ENCODE results near the gene OR6J1.

OR6J1 gene

DNA sequence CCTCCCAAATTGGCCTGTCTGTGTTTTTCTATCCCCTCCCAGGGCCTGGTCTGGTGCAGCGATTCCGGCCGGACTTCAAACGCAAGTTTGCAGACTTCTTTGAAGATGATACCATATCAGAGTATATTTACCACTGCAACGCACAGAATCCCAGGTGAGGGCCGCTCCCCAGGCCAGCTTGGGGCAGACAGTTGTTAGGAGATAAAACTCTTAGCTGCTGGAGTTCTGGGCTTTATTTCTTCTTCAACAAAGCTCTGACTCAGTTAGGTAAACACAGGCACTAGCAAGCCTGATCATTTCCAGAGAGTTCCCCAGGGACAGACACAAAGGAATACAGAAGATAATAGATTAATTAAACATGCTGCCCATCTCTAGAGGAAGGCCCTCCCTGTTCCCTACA, 37.8 kb downstream of the OR6J1 start:
- DNase-seq (ENCODE audit: low spot score): no peak

DNA sequence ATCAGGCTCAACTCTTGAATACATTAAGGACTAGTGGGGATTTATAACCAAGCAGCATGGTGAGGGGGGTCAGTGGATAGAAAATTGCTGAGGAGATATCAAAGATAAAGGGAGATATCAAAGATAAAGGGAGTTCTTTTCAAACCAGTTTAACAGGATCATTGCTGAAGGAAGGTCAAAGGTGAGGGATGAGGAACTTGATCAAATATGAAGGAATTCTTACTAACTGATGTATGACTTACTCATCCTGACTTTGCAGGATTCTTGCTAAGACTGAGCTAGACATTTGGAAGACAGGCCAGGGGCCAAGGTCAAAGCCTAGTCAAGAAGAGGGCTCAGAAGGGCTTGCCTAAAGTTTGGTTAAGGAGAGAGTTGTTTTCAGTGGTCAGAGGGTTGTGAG, 41.3 kb downstream of the OR6J1 start:
- no peak for DNase-seq (ENCODE audit: low spot score)

DNA sequence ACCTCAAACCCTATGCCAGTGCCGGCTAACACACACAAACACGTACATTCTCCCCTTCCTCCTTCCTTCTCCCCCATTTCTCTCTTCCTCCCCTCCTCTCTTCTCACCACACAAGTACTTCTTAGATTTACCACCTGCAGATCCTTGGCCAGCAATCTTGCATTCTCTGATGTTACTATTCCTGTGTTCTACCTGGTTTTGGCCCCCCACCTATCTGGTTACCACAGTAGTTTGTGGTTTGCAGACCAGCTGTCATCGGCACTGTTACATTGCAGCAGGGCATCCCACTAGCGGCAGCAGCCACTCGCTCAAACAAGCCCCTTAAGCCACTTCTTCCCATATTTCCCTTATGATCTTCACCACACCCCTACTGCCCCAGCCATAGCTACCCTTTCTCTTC, 42.2 kb downstream of the OR6J1 start:
- DNase-seq (ENCODE audit: low spot score): no peak

DNA sequence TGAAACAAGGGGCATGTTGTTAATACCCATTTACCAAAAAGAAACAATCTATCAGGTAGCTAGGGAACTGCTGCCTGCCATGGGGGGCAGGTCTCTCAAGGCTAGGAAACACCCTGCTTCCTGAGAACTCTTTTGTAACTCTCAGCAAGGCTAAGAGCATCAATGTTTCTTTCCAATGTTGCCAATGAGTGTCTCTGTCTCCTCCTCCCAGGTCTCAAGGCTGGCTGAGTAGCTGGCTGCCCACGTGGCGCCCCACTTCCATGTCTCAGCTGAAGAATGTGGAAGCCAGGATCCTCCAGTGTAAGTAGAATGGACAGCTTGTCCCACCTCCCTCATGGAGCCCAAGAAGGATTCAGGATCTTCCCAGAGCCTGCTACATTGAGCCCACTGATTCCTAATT, 42.7 kb downstream of the OR6J1 start:
- DNase-seq (ENCODE audit: low spot score): no peak

DNA sequence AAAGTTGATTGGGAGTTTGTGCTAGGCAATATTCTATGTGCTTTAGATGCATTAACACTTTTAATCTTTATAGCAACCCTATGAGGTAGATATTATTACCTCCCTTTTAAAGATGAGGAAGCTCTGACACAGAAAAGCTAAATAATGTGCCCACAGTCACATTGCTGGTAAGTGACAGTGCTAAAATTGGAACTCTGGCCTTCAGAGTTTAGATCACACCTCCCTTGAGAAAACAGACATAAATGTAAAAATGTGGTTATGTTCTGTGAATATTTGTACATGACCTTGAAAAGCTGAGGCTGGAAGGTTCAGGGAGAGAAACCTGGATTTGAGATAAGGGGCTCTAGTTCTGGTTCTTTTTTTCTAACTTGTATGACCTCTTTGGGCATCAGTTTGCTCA, 44.1 kb downstream of the OR6J1 start:
- DNase-seq (ENCODE audit: low spot score): no peak

DNA sequence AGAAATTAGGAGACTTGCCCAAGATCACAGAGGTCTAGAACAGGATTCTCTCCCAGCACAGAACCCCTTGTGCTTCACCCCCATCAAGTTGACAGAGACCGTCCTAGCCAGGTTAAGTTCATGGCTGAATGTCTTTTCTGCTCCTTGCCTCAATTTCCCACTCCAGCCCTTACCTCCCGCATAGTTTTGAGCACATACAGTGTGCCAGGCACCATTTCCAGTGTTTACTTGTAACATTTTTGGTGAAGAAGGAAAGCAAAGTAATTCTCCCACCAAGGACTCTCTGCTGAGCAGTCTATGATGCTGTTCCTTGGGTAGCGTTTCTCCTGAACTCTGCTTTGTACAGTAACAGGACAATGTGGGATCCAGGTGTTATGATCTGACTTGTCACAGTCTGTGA, 44.8 kb downstream of the OR6J1 start:
- no peak for DNase-seq (ENCODE audit: low spot score)

DNA sequence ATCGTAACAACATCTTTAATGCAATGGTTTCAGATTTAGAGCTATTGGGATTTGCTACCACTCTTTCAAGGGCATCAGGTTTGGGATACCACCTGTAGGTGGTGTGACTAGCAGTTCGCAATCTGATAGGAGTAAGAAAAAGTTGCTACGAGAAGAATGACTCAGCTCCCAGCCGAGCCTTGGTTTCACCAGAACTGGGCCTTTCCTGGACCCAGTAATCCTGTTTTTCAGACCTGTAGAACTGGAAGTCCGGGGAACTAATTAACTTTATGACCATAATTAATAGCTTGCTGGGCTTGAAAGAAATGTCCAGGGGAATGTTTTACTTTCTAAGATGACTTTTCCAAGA, 45.3 kb downstream of the OR6J1 start:
- DNase-seq (ENCODE audit: low spot score): peak; percentile 78

DNA sequence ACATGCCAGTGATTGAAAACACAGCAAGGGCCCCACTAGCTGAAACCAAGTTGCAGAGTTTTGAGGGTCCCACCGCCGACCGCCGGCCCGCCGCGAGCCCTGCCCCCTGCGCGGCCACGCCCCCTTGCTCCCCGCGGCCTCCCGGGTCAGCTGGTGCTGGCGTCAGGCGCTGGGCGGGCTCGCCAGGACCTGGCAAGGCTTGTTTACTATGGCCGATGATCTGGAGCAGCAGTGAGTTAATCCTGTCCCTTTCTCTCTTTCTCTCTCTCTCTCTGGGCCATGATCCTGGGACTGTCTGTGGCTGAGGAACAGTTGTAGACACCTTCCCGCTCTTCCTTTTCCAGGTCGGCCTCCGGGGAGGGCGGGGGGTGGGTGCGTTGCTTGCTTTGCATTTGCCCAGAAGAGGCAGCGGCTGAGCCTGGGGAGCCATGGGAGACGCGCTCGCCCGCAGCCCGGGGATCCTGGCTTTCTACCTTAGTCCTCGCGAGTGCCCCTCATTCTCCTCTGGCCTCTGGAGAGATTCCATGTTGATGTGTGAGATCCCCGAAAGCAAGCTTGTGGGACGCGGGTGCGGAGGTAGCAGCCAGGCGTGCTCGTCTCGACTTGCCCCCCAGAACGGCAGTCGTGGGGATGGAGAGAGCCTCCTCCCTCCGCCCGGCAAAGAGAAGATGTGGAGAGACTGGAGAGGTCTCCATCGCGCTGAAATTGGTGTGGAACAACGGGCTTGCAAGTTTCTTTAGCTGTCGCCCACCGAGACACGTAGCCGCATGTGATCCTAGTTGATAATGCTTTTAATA, 45.9 kb downstream of the OR6J1 start, which contains the start of gene ABHD4:
Gene ABHD4 (plus strand): TSS at position 202 of the 797 bp plus-strand sequence. CDS start 7 bp downstream, at position 209.
- DNase-seq (ENCODE audit: low spot score): peak; percentile 78

DNA sequence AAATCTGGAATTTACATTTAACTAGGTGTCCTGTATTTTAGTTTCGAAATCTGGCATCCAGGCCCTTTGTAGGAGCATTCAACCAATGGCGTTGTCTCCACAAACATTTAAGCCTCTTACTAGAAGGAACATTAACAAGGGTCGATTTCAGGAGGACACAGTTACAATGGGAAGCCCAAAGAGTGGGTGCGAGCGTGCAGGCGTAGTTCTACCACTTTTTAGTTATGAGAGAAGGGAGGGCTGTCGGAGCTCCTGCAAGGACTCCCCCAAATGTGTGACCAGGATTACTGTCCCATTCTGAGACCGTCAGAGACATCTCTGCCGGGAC, 46.4 kb downstream of the OR6J1 start:
- DNase-seq (ENCODE audit: low spot score): no peak

DNA sequence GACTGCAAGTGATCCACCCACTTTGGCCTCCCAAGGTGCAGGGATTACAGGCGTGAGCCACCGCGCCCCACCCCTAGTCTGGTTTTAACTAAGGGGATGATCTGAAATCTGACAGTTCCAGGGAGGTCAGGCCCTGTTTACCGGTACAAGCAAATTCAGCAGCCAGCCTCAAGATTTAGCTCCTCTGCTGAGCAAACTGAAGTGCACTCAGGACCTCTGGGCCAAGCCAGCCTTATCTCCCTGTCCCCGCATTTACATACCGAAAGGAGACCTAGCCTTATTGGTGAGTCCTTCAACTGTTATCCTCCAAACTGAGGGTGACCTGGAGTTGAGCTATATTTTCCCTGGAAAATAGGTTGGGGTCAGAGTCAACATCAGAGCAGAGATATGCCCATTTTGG, 46.9 kb downstream of the OR6J1 start:
- no peak for DNase-seq (ENCODE audit: low spot score)

DNA sequence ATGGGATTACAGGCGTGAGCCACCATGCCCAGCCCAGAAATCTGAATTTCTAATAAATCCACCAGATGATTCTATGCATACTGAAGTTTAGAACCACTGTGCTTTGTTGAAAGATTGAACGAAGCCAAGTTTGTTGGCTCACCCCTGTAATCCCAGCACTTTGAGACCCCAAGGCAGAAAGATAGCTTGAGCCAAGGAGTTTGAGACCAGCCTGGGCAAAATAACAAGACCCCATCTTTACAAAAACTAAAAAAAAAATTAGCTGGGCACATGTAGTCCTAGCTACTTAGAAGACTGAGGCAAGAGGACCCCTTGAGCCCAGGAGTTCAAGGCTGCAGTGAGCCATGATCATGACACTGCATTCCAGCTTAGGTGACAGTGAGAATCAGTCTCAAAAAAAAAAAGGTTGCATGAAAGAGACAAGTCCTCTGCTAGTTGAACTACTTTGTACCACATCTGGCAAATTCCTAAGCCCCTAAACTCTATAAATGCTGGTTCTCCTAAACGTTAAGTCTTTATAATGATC, 47.7 kb downstream of the OR6J1 start:
- no peak for DNase-seq (ENCODE audit: low spot score)

DNA sequence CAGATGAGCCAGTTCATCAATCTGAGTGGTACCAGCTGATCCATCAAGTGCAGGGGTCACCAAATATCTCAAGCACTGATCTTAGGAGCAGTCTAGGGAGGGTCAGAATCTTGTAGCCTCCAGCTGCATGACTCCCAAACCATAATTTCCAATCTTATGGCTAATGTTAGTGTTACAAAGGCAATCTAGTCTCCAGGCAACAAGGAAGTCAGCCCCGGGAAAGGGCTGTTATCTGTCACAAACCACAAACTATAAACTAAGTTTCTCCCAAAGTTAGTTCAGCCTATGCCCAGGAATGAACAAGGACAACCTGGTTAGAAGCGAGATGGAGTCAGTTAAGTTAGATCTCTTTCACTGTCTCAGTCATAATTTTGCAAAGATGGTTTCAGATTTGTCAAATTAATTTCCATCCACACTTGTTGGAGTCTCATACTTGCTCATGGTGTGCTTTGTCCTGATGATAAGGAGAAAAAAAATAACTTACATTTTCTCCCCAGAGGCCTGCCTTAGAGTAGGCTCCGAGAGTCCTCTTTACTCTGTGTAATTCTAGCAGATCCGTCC, 49.9 kb downstream of the OR6J1 start:
- no peak for DNase-seq (ENCODE audit: low spot score)

DNA sequence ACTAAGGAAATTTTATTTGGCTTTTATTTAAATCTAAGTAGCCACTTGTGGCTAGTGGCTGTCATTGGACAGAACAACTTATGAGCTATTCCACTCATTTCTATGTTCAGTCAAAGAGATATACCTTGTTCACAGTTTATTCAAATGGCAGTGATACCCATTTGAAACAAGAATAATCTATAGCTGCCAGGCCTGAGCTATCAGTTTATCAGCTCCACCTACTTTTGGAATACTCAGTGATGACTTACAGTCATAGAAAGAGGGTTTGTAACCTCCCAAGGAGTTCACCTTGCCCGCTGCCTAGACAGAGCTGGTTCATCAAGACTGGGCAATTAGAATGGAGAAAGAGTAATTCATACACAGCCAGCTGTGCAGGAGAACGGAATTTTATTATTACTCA, 50.6 kb downstream of the OR6J1 start:
- DNase-seq (ENCODE audit: low spot score): peak; percentile 52

DNA sequence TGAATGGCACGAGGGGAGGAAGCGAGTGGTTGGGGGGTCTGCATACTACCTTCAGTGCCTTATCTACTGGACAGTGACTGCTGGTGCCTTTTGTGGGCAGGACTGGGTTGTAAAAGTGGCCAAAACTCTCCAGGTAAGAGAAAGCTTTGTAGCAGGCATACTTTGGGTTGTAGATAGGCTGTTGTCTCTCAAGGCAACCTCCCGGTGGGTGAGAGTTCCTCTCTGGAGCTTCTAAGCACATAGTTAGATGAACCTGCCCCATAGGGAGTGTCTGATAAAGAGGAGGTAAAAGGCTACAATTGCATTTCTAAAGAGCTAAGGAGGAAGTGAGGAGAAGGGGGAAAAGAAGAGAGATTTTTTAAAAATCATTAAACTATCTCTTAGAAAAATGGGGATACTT, 51.0 kb downstream of the OR6J1 start:
- no peak for DNase-seq (ENCODE audit: low spot score)

DNA sequence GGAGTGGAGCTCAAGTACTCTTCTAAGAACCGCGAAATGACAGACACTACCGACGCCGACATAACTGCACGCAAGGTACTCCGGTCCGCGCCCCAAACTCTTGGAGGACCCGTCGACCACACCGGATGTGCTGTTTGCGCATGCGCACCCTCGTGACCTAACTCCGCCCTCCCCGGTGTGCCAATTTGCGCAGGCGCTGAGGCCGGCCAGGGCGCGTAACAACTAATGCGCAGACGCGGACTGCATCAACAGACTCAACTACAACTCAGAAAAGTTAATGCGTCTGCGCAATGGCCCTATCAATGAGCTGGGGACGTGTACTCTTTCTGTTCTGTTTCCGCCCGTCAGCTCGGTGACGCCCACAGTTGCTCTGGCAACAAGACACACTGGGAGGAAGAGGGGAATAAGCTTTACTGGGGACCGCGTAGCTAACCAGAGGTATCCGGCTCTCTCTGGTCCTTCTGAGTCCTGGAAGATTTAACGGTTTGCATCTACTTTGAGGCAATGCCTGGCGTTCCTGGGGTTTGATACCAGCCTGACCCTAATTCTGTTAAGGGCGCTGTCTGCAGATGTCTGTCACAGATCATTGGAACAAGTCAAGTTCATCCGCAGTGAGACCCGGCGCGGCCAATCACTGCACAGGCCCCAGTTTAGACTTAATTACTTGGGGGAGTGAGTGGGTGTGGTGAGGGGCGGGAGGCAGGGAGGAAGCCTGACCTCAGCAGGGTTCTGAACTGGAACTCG, 54.9 kb downstream of the OR6J1 start, which contains the start of gene DAD1:
Gene DAD1 (minus strand): TSS at position 129 of the 744 bp plus-strand sequence. CDS start 67 bp downstream, at position 62.
- peak; percentile 100 for DNase-seq (ENCODE audit: low spot score)

DNA sequence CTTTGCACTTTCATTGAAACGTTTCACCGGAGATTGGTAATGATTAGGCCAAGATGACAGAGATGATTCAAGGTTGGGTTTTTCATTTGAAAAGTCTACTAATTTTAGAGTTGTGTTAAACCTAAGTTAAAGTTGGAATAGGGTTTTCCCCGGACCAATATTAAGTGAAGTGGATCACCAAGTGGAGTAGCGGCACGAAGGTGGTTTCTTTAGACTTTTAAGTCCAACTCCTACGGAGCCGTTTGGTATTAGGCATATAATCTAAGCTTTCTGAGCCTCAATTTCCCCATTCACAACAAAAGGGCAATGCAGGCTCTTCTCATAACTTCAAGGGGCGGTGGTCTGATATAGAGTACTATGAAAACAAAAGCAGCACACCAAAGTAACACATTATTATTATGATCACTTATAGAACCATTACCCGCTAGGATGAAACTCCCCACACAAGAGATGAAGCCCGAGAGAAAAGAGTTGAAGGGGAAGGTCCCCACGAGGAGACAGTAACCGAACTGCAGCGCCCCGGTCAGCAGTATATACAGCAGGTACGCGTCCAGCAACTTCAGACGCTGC, 55.5 kb downstream of the OR6J1 start:
- DNase-seq (ENCODE audit: low spot score): no peak

DNA sequence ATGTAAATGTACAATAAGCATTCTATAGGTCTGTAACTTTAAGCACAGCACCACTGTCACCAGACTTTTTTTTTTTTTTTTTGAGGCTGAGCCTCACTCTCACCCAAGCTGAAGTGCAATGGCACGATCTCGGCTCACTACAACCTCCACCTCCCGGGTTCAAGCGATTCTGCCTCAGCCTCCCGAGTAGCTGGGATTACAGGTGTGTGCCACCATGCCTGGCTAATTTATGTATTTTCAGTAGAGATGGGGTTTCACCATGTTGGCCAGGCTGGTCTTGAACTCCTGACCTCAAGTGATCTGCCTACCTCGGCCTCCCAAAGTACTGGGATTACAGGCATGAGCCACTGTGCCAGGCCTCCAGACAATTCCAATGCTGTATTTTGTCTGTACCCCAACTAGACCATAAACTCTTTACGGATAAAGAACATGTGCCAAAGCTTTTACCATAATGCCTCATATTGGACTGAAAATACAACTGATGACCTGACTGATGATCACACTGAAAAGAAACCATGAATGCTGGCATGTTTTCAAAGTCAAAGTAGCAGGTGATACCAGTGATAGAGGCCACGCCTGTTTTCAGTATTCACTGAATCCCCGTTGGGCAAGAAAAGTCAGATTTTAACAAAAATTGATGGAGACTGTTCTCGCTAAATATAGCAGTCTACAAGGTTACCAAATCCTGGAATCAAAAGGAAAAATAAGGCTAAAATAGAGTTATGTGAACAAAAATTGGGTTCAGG, 56.3 kb downstream of the OR6J1 start:
- DNase-seq (ENCODE audit: low spot score): peak; percentile 76

DNA sequence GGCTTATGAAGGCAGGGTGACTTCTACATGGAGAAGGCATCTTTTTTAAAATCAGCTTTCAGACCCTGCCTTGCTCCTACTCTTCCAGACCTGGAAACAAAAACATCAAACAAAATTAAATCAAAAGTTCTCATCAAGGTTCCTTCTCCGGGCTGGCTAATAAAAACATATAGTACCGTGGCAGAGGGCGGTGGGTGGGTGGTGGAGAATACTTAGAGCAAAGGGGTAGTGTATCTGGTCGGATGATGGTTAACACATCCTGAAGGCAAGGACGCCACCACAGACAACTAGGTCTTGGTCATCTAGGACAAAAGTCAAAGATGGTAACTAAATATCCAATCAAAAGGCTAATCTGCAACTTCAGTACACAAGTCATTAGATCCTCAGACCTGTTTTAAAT, 56.9 kb downstream of the OR6J1 start:
- no peak for DNase-seq (ENCODE audit: low spot score)

DNA sequence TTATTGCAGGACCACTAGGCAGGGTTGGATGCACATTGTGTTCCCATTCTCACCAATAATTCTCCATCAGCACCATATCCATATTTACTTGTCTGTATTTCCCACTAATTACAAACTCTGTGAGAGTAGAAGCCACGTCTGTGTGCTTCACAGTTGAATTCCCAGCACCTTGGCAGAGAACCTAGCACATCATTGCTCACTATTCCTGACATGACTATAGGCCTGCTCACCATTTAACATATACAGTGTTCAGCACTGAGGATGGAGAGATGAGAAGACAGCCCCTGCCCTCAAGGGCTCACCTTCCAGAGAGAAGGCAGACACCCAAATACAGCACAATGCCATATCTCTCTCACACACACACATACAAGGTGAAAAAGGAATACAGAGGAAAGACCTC, 60.2 kb downstream of the OR6J1 start:
- DNase-seq (ENCODE audit: low spot score): no peak
